ENCODE results near the gene RNU6-1. TPM values are rescaled to one million over a fixed set of nuclear protein-coding genes. Genes with fewer than 3 reads are reported as not detected.

The RNU6-1 gene
- polyA plus RNA-seq, 1 of the 3 experiments (the other 2 are of a cell fraction) = not detected

GRCh38 chr15:67821784-67822440, 17.9 kb downstream of the RNU6-1 start:
- Histone ChIP-seq H4K20me1 (ENCODE audit: insufficient read depth) (no peaks in the 10 kb centered on the region), H3K27ac (ENCODE audit: low read depth in 2 of 2, low read length in 1 of 2) (no peak overlapping the region), H3K4me3 (ENCODE audit: low read depth in 2 of 2, low read length in 1 of 2) (no peak overlapping the region), H3K4me1 (ENCODE audit: control insufficient read depth in 1 of 2, insufficient read depth in 2 of 2, low read depth in 1 of 2, low read length in 1 of 2) (peaks cover 0 to 22% of the 10 kb centered on the region in 2 experiments; a peak in 2 of 4 replicates), H3K9me3 (no peaks in the 10 kb centered on the region), H3K9me2 (no peaks in the 10 kb centered on the region), H3K9ac (no peak overlapping the region), H2AFZ (ENCODE audit: low read depth) (no peak overlapping the region), H3K4me2 (no peak overlapping the region), H3K36me3 (replicated peaks in 1 of 2; ENCODE audit: control insufficient read depth in 1 of 2, insufficient read depth in 2 of 2, low read length in 1 of 2) (no peaks in the 10 kb centered on the region), H3K79me2 (ENCODE audit: insufficient read depth) (no peaks in the 10 kb centered on the region), H3K27me3 (ENCODE audit: insufficient read depth) (peaks cover 36% of the 10 kb centered on the region), H3F3A (replicated peaks; ENCODE audit: insufficient read depth) (no peaks in the 10 kb centered on the region)
- ChIA-PET POLR2A (no interaction called here), CTCF (interaction anchor here (0.7 to 4.6 kb wide), 3 partner anchors 11 to 365 kb away, joined by 3 to 23 read pairs (median 10); no protein-coding TSS in a partner anchor)
- no peak for TF ChIP-seq USF1 (IDR thresholded peaks at IDR 0.05; ENCODE audit: borderline replicate concordance, low read depth)
- TF ChIP-seq EZH2phosphoT487 (IDR thresholded peaks at IDR 0.05; ENCODE audit: borderline replicate concordance, low read depth) = no peak
- no peak for TF ChIP-seq EP300 (IDR thresholded peaks at IDR 0.05; ENCODE audit: borderline replicate concordance in 1 of 2, low read depth in 1 of 2, low read length in 1 of 2)
- TF ChIP-seq NFIC (IDR thresholded peaks at IDR 0.05; ENCODE audit: borderline replicate concordance) = no peak
- DNase-seq = peak; percentile 74
- WGBS (ENCODE audit: low lambda C conversion rate) = 35% methylated on average over 31 of the region's 43 CpGs

GRCh38 chr15:67820992-67821783, 18.7 kb downstream of the RNU6-1 start:
- no peaks in the 10 kb centered on the region for H3F3A ChIP-seq (replicated peaks; ENCODE audit: insufficient read depth)
- H3K79me2 ChIP-seq (ENCODE audit: insufficient read depth) = no peaks in the 10 kb centered on the region
- ChIA-PET CTCF (interaction anchor here (0.7 to 2.2 kb wide), 4 partner anchors 12 to 364 kb away, joined by 3 to 4 read pairs (median 4); no protein-coding TSS in a partner anchor), POLR2A (no interaction called here)
- no peak overlapping the region for H3K4me2 ChIP-seq
- peaks cover 0 to 22% of the 10 kb centered on the region in 2 experiments; a peak in 2 of 4 replicates for H3K4me1 ChIP-seq (ENCODE audit: control insufficient read depth in 1 of 2, insufficient read depth in 2 of 2, low read depth in 1 of 2, low read length in 1 of 2)
- no peaks in the 10 kb centered on the region for H3K9me2 ChIP-seq
- H3K9ac ChIP-seq = no peak overlapping the region
- H3K4me3 ChIP-seq (ENCODE audit: low read depth in 2 of 2, low read length in 1 of 2) = no peak overlapping the region
- no peak for DNase-seq
- H4K20me1 ChIP-seq (ENCODE audit: insufficient read depth) = no peaks in the 10 kb centered on the region
- H3K36me3 ChIP-seq (replicated peaks in 1 of 2; ENCODE audit: control insufficient read depth in 1 of 2, insufficient read depth in 2 of 2, low read length in 1 of 2) = no peaks in the 10 kb centered on the region
- TF ChIP-seq REST (IDR thresholded peaks at IDR 0.05; ENCODE audit: low read depth, low read length) = peak; percentile 94
- no peak for TF ChIP-seq MAX (IDR thresholded peaks at IDR 0.05; ENCODE audit: low read depth)
- no peak overlapping the region for H2AFZ ChIP-seq (ENCODE audit: low read depth)
- peaks cover 36% of the 10 kb centered on the region for H3K27me3 ChIP-seq (ENCODE audit: insufficient read depth)
- H3K9me3 ChIP-seq = no peaks in the 10 kb centered on the region
- WGBS (ENCODE audit: low lambda C conversion rate) = 83% methylated on average over 38 of the region's 39 CpGs
- no peak overlapping the region for H3K27ac ChIP-seq (ENCODE audit: low read depth in 2 of 2, low read length in 1 of 2)

Measured in SK-N-SH (cell line).